CD4-positive, alpha-beta T cell treated with Interleukin-21 for 1 hour (primary cell): ENCODE data around the gene PSMD5.

ENCODE experiments used
- DNase-seq: peaks from one replicate; pipeline ENCODE4 v3.0.0-alpha.2; 2020

Gene PSMD5

DNA sequence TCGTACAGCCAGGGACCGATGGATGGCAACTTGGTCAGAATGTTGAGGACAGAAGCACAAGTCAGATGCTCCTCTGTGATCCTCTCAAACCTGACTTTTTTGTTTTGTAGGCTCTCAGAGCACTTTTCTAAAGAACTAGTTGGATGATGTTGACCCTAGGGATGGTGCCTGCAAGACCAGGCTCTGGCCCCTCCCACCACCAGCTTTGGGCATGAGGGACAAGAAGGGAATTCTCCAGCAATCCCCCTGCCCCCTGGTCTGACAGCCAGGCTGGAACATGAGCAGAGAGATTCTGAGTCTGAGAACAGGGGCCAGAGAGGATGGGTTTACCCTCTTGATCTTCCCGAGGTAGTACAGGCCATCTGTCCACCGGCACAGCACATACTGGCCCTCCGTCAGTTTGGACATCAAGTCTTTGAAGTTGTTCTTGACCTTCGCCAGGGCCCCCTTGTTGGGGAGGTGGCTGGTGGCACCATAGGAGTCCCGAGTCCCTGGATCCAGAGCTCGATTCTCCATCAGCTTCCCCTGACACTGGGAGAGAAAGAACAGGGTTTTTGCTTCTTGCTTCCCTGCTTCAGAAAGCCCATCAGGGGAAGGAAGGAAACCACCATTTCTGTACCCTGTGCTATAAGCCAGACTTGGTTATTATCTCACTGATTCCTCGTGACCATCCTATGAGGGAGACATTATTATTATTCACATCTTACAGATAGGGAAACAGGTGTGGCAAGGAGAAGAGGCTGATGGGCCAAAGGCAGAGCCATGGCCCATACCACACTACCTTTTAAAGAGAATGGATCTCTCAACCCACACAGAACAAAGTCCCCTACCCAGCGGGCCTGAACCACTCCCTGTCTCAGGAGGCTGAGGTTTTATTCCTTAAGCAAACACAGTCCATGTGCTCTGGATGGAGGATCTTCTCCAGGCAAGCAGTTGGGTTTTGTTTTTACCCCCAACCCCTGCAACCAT lies 31.8 kb upstream of the PSMD5 start:
- no peak for DNase-seq

GRCh38 chr9:120873512-120873911 lies 30.8 kb upstream of the PSMD5 start:
- DNase-seq, result no peak

- DNase-seq, result no peak
Measured at GRCh38 chr9:120872791-120873502, 30.2 kb upstream of the PSMD5 start.

DNA sequence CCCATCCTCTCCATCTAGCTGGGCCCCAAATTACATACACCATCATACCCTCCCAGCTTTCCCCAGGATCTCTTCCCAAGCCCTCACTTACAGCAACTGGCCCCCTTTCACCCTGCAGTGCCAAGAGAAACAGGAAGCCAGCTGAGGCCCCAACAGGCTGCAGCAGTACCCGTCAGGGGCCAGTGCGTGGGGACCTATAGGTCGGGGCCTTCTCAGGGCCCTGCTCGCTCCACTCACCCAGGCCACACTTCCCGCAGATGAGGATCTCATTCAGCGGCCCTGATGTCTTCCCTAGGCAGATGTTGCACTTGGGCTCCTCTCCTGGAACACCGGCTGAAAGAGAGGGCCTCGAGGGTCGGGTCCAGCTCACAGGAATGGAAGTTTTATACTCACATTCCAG lies 27.5 kb upstream of the PSMD5 start:
- DNase-seq, result no peak

GRCh38 chr9:120869726-120870125 lies 27.0 kb upstream of the PSMD5 start:
- no peak for DNase-seq

DNA sequence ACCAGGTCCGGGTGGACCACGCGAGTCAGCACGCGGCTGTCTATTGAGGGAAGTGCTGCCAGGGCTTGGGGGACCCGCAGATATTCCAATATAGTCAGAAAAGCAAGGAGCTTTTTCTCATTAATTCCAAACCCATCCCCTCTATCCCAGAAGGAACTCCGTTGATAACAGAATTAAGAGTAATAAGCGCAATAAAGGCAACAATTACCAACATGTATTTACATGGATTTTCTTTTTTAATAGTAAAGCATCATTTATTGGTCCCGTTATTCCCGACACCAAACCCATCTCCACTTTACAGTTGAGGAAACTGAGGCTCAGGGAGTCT lies 26.6 kb upstream of the PSMD5 start:
- DNase-seq, result no peak

DNA sequence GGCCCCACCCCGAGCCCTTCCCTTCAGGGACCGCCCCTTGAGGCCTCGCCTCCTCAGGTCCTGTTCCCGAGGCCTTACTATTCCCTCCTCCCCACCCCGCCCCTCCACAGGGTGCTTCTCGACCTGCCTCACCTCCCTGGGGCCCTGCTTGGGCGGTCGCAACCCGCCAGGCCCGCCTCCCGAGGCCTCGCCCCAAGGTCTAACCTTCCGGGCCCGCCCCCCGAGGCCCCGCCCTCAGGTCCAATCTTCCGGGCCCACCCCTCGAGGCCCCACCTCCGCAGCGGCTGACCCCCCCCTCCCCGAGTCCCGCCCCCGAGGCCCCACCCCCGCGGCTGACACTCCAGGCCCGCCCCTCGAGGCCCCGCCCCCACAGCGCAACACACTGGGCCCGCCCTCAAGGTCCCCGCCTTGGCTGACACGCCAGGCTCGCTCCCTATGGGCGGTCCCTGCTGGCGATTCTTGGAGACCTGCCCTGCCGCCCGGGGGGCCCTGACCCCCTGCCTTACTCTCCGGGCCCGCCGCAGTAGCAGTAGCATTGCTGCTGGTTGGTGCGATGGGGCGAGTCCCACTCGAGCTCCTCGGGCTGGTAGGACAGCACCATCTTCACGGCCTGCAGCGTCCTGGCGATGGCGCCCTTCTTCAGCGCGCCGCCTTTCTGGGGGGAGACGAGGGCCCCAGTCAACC lies 26.1 kb upstream of the PSMD5 start:
- DNase-seq, result peak; percentile 97

GRCh38 chr9:120868339-120868675 lies 25.6 kb upstream of the PSMD5 start:
- DNase-seq, result no peak

DNA sequence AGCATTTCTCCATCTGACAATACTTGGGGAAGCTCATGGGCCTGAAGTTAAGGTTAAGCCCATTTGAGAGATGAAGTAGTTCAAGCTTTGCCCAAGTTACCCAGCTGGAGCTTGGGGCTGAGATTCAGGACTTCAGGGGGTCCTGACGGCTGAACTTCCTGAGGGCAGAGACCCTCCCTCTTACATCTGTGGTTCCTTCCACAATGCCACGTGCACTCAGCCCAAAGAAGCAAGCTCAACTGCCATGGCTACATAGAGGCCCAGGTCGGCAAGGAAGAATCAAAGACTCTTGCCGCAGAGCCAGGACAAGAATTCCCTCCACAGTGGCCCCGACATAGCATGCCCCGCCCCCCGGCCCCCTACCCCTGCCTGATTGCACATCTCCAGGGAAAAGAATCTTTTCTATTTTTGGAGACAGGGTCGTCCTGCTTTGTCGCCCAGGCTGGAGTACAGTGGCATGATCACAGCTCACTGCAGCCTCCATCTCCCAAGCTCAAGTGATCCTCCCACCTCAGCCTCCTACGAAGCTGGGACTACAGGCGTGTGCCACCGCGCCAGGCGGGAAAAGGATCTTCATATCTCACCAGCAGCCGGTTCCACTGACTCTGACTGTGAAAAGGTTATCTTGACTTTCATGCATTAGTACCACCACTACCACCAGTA lies 25.1 kb upstream of the PSMD5 start:
- DNase-seq, result no peak

- no peak for DNase-seq
Measured at GRCh38 chr9:120866651-120867050, 23.9 kb upstream of the PSMD5 start.

GRCh38 chr9:120865809-120866208 lies 23.1 kb upstream of the PSMD5 start:
- no peak for DNase-seq

- no peak for DNase-seq
Measured at GRCh38 chr9:120865176-120865575, 22.5 kb upstream of the PSMD5 start.

- DNase-seq, result no peak
Measured at GRCh38 chr9:120864719-120865118, 22.0 kb upstream of the PSMD5 start.

DNA sequence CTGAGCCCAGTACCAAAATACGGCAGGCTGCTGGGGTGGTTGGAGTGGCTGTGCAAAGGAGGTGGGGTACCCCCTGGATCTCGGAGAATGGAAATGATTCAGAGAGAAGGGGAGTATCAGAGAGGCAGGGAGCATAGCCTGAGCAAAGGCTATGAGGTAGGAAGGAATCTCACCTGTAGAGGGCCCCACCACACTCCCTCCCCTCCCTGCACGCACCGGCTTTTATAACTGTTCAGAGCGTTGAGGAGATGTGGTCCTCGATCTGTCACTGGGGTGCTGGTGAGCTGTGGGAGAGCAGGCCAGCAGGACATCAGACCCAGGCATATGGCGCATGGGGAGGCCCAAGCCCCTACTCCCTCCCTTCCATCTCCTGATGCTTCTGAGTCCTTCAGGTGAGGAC lies 21.1 kb upstream of the PSMD5 start:
- DNase-seq, result no peak

- DNase-seq, result no peak
Measured at GRCh38 chr9:120862452-120862851, 19.7 kb upstream of the PSMD5 start.

GRCh38 chr9:120861935-120862334 lies 19.2 kb upstream of the PSMD5 start:
- no peak for DNase-seq

DNA sequence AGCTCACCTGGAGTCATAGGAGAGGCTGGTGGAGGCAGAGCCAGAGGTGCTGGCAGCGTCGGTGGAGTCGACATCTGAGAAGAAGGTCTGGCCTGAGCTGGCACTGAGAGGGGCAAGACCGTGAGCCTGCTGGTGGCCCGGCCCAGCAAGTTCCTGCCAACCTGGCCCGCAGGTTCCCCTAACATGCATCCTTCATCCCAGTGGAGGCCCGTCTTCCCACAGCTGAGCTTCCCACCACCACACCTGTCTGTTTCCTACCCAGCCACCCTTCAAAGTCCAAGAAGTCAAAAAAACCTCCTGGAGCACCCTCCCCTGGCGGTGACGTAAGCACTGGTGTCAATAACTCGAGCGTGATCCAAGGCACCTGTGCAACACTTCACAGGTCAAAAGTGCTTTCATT lies 17.4 kb upstream of the PSMD5 start:
- no peak for DNase-seq

GRCh38 chr9:120859361-120859760 lies 16.6 kb upstream of the PSMD5 start:
- no peak for DNase-seq

DNA sequence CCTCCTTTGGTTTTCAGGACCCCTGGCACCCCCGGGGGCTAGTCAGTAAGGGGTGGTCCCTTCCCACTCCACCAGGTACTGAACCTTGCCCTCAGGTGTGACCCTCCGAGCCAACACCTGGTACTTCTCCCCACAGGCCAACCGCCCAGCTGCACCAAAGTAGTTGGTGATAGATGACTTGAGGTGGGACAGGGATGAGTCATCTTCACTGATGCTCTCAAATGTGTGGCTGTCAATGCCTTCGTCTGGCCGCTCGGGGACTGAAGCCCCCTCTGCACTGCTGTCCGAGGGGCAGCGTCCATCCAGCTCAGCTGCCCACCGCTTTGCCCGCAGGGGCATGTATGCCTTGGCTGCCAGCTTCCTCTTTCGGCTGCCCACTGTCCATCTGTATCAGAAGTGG lies 15.2 kb upstream of the PSMD5 start:
- DNase-seq, result no peak

- no peak for DNase-seq
Measured at GRCh38 chr9:120857481-120857880, 14.8 kb upstream of the PSMD5 start.

GRCh38 chr9:120856700-120857099 lies 14.0 kb upstream of the PSMD5 start:
- no peak for DNase-seq

GRCh38 chr9:120855827-120856670 lies 13.3 kb upstream of the PSMD5 start:
- DNase-seq, result no peak
